Right ventricle myocardium superior (tissue), 1 donor: ENCODE measurements around the gene SLC35C1. TPM values are rescaled to one million over a fixed set of nuclear protein-coding genes. Genes with fewer than 3 reads are reported as not detected.

ENCODE experiments used
- ATAC-seq: fragments of 200-7000 bp; cut with Tn5 transposase; one replicate; pipeline ENCODE4 v1.9.1; 2020; ENCODE audit warnings: mild to moderate bottlenecking; ENCODE audit not compliant: poor library complexity
- DNase-seq: peaks from one replicate; pipeline ENCODE4 v3.0.0-alpha.2; 2020
- intact Hi-C: fragments of 100-400 bp; cut with DNase I; formaldehyde crosslinking; loops from one replicate; pipeline ENCODE4 v1.11.2; 2022
- total RNA-seq: library from RNA; stranded (reverse); fragmentation: NEBNext Ultra II Directional; extraction: Animal tissue kit (Norgen Biotek cat#: 25700); gene quantifications from one replicate; pipeline ENCODE4 v1.2.1, GENCODE V29; 2021
- donor health status: DM: no; HTN: yes; CAD: no; lungs with severe emphysema.

SLC35C1 gene
- total RNA-seq, 1 donor from 2014 or later = 5.8 TPM

- intact Hi-C loops = loop anchor here (5.0 kb wide), 1 partner anchor 62 kb away; the partner anchor contains the start of gene PEX16
- no peak for ATAC-seq
- DNase-seq = no peak
Measured at GRCh38 chr11:45855308-45855707, 50.4 kb downstream of the SLC35C1 start.

GRCh38 chr11:45856044-45856468 lies 51.1 kb downstream of the SLC35C1 start:
- DNase-seq = no peak
- ATAC-seq = no peak
- intact Hi-C loops = loop anchor here (5.0 kb wide), 1 partner anchor 61 kb away; the partner anchor contains the start of gene PEX16

- peak; percentile 70 for DNase-seq
- intact Hi-C loops = loop anchor here (5.0 kb wide), 1 partner anchor 59 kb away; the partner anchor contains the start of gene PEX16
- ATAC-seq = peak; percentile 70
Measured at GRCh38 chr11:45857961-45858474, 53.1 kb downstream of the SLC35C1 start.

GRCh38 chr11:45858751-45859398 lies 53.9 kb downstream of the SLC35C1 start:
- ATAC-seq = no peak
- intact Hi-C loops = loop anchor here (5.0 kb wide), 1 partner anchor 58 kb away; the partner anchor contains the start of gene PEX16
- DNase-seq = no peak

- peak; percentile 95 for DNase-seq
- intact Hi-C loops = loop anchor here (5.0 kb wide), 1 partner anchor 58 kb away; the partner anchor contains the start of gene PEX16
- peak; percentile 77 for ATAC-seq
Measured at GRCh38 chr11:45859661-45860140, 54.8 kb downstream of the SLC35C1 start.

- no peak for DNase-seq
- intact Hi-C loops = no loop called here
- no peak for ATAC-seq
Measured at GRCh38 chr11:45860348-45860747, 55.4 kb downstream of the SLC35C1 start.

GRCh38 chr11:45860764-45861510 lies 56.0 kb downstream of the SLC35C1 start:
- intact Hi-C loops = no loop called here
- ATAC-seq = no peak
- DNase-seq = no peak

Other genes starting within 250 kb of the SLC35C1 start
- gene CHST1, start 139.5 kb upstream of the SLC35C1 start, total RNA-seq = 3.1 TPM
- gene CRY2, start 42.3 kb downstream of the SLC35C1 start, total RNA-seq = 68.3 TPM
- gene MAPK8IP1, start 80.5 kb downstream of the SLC35C1 start, total RNA-seq = 4.5 TPM
- gene FREY1, start 102.1 kb downstream of the SLC35C1 start, total RNA-seq = not detected
- 8.5 TPM for gene PEX16, start 112.7 kb downstream of the SLC35C1 start, total RNA-seq
- not detected for gene LARGE2, start 117.5 kb downstream of the SLC35C1 start, total RNA-seq